ENCODE data around the gene PPP2R2C.

The PPP2R2C gene

DNA sequence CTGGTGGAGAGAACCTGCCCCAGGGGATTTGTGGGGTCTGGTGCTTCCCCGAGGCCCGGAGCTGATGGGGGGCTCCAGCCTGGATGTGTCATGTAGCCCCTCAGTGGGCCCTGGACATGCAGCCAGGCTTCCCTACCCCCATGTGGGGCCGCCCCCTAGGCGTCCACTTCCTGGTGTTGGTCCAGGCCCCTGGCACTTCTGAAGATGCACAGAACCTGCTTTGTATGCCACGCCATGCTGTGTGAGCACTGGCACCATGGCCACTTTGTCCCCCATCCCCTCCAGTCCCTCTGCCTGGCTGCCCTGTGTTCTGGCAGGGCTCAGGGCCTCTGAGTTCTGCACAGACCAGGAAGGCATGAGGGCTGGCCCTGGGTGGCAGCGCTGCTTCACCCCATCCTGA is 173.6 kb downstream of the PPP2R2C start:
- no peak for DNase-seq

DNA sequence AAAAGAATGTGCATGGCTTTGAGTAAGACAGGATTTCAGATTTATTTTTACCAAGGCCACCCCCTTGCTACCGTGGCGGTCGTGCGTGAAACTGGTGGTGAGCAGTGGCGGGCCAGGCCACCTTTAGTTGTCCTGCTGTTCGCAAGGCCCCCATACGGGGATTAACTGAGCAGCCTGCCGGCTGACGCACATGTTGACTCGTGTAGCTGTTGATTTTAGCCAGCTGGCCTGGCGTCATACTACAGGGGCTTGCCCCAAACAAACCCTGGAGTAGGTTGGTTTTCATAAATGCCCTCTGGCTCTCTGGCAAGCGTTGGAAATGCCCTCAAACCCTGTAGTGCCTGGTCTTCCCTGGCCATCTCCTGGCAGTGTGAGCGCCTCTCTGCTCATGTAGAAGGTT is 174.4 kb downstream of the PPP2R2C start:
- DNase-seq, result no peak

DNA sequence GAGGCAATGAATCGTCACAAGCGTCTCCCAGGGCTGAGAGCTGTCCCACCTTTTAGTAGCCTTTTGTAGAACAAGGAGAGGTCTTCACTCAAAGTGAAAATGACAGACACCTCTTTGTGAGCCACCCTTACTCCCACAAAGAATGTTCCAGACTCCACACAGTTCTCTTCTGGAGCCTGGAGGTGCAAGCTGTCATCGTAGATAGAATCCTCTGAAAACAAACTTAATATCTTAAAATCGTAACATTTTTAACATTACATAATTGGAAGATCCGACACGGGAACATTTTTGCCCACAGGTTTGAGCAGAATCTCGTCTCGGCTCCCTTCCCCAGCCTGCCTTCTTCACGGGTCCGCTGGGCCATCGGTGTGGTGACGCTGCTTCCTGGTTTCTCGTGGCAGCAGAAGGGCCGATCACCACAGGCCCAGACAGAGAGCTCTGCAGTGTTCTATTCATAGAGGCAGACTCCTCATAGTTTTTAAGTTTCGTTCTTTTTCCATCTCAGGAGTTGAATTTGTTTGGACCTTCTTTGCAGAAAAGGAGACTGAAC is 175.1 kb downstream of the PPP2R2C start:
- no peak for DNase-seq

DNA sequence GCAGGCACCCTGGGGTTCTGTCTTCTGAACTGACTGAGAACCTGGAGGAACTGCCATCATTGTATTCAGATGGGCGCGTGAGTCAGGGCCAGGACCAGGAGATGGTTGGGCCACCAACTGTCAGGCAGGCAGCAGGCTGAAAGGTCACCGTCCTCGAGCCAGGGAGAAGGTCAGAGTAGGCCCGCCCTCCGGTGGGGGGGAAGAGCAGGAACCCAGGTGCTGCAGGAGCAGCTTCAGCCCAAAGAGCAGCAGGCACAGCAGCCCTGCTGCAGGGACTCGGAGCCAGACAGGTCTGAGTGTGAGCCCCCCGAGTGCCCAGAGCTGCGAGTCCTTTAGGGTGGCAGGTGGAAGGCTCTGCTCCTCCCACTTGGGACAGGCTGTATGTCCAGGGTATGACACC is 176.4 kb downstream of the PPP2R2C start:
- DNase-seq, result no peak

DNA sequence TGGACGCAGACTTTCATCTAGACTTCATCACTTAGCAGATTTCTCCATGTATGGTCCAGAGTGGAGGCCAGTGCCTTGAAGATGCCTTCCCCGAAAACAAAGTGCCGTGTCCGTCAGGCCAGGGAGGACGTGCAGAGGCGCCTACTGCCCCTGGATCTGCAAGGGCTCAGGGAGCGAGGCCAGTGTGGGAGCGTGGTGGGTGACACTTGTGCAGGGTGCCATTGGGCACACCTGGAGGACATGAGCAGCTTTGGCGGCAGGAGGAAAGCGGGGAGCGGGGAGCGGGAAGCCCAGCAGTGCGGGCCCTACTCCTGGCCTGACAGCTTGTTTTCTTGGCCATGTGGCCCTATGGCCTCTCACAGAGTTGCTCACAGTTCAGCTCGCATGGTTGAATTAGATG is 176.9 kb downstream of the PPP2R2C start:
- no peak for DNase-seq

DNA sequence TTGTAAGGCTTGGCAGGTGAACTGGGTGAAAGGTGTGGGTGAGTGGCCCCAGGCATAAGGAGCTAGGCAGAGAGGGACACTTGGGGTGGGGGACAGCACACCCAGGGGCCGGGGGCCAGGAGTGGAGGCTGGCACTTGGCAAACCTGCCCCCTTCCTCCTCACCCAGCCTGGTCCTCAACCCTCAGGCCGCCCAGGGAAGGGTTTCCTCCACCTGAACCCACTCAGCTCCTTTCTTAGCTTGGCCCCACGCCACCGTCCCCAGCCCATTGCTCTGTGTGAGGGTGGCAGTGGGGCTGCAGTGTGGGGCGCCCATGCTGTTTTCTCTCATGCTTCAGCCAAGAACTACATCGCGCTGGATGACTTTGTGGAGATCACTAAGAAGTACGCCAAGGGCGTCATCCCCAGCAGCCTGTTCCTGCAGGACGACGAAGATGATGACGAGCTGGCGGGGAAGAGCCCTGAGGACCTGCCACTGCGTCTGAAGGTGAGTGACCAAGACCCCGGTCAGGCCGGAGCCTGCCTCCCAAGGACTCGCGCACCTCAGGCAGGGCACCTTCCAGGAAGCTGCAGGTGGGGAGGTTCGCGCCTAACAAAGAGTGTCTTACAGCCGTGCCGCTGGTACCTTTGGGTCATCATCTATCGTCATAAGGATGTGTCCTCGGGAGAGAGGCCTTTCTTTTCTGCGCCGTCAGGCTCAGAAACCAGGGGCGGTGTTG is 177.6 kb downstream of the PPP2R2C start:
- DNase-seq, result no peak

DNA sequence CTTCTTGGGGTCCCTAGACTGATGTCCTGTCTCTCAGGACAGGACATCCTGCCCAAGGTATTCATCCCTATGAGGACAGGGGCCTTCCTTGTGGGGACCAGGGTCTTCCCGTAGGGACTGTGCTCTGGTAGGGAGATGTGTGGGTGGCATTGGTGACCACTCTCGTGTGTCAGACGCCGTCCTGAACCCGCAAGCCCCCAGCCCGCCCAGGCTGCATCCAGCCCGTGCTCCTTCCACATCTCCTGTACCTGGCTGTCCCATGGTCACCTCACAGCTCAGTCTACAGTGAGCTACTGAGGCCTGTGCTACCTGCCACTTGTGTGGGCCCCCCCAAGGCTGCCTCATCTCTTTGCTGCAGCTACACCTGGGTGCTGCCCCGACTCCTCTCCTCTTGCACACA is 178.8 kb downstream of the PPP2R2C start:
- no peak for DNase-seq

DNA sequence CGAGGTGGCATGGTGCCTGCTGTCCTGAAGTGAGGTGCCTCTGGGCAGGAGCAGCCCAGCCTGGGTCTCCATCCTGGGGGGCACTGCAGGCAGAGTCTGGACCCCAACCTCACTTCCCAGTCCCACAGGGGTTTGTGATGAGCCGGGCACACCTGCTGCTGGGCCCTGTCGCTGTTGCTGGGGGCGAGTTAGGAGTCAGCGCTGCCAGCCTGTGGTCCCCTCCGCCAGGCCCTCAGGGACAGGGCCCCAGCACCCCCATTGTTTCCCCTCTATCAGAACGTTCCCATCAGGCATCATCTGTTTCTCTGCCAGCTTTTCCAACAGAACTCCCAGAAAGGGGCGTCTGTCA is 179.3 kb downstream of the PPP2R2C start:
- DNase-seq, result no peak

DNA sequence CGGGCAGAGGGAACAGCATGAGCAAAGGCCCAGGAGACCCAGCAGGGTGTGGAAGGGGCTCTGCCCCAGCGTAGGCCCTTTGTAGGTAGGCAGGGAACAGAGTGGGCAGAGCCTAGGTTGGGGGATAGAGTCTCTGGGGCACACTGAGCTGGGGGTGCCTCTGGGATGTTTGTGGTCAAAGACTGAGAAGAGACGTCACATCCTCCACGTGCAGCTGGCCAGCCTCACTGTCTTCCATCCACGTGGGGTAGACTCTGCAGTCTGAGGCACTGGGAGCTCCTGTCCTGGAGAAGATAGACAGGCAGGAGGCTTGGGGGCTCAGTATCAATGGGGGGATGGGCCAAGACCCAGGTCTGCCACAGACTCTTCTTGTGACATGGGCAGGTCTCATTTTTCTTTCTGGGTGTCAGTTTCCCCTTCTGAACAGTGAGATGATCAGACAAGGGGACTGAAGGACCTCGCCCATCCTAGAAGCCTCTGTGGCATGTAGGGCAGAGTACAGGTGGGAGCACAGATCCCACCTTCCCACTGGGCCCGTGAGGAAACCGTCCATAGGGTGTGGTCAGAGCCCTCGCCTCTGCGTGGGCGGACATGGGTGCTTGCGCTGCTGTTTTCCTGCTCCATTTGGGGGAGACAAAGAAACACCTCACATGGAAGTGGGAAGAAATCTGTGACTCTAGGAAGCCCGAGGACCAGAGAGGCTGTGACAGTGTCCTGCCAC is 179.9 kb downstream of the PPP2R2C start:
- DNase-seq, result no peak

DNA sequence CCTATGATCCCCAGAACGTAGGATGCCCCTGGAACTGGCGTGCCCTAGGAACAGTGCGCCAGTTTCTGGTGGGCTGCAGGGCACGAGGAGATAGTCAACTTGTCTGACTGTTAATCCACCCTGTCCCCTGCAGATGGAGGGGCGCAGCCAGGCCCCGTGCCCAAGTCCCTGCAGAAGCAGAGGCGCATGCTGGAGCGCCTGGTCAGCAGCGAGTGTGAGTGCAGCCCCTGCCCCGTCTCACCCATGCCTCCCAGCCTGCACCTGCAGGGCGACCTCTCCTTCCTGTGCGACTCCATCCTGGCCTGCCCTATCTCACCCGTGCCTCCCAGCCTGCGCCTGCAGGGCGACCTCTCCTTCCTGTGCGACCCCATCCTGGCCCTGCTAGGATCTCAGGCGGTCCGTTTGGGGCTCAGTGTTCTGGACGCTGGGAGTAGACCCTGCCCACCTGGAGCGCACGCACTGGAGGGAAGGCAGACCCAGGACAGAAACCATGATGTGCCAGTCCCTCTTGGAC is 180.6 kb downstream of the PPP2R2C start:
- no peak for DNase-seq

DNA sequence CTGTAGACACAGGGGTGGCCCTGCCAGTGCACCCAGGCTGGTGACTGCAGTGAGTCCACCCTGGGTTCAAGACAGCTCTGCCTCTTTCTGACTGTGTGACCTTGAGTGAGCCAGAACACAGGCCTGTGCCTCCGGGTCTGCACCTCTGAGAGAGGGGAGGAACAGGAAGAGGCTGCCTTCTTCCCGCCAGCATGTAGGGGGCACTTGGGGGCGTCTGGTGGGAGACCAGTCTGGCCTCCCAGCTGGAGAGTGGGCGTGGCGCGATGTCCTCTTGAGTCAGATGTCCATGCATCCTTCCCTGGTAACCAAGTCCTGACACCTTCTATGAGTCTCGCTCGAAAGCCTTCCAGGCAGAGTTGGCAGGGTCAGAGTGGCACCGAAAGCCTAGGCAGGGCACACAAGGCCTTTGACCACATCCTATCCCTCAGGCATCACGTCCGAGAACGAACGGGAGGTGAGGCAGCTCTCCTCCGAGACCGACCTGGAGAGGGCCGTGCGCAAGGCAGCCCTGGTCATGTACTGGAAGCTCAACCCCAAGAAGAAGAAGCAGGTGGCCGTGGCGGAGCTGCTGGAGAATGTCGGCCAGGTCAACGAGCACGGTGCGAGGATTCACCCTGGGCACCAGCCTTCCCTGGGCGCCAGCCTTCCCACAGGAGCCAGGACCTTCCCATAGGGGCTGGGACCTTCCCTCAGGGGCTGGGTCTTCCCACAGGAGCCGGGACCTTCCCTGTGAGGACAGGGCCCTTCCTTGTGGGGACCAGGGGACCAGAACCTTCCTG is 181.5 kb downstream of the PPP2R2C start:
- no peak for DNase-seq

DNA sequence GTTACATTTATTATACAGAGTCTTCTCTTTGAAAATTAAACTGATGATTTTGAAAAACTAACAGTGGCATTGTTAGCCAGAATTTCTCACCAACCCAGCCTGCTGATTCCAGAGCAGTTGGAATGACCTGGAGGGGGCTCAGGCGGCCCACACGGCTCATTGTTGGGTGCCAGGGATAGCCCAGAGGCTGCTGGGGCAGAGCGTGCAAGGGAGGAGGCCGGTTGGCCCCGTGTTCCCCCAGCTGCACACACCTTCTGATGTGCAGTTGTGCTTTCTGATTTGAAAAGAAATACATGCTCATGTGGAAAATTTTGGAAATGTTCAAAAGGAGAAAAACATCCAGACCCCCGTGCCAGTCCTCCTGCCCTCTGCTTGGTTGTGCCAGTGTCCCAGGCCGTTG is 182.2 kb downstream of the PPP2R2C start:
- DNase-seq, result no peak

DNA sequence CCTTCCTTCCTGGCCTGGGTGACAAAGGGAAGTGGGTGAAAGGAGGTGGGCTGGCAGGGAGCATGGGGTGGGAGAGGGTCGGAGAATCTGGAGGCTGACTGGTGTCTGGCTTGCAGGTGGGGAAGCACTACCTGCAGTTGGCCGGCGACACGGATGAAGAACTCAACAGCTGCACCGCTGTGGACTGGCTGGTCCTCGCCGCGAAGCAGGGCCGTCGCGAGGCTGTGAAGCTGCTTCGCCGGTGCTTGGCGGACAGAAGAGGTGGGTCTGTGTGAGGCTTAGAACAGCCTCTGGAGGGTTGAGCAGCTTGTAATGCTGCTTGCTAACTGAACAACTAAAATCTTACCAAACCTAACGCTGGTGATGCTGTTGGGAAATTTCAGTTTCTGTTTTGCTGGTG is 183.5 kb downstream of the PPP2R2C start:
- DNase-seq, result no peak

DNA sequence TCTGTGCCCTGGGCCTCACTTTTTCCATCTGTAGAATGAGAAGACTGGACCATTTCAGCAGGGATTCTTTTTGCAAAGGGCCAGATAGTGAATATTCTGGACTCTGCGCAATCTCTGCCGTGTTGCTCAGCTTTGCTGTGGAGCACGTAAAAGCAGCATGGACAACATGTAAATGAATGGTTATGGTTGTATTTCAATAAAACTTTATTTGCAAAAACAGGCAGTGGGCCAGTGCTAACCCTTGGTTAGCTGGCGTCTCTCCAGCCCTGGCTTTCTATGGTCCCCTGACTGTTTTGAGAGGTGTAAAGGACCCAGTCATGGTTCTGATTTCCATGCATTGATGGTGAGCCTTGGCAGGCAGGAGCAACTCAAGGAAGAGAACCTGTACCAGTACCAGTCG is 184.1 kb downstream of the PPP2R2C start:
- DNase-seq, result no peak

DNA sequence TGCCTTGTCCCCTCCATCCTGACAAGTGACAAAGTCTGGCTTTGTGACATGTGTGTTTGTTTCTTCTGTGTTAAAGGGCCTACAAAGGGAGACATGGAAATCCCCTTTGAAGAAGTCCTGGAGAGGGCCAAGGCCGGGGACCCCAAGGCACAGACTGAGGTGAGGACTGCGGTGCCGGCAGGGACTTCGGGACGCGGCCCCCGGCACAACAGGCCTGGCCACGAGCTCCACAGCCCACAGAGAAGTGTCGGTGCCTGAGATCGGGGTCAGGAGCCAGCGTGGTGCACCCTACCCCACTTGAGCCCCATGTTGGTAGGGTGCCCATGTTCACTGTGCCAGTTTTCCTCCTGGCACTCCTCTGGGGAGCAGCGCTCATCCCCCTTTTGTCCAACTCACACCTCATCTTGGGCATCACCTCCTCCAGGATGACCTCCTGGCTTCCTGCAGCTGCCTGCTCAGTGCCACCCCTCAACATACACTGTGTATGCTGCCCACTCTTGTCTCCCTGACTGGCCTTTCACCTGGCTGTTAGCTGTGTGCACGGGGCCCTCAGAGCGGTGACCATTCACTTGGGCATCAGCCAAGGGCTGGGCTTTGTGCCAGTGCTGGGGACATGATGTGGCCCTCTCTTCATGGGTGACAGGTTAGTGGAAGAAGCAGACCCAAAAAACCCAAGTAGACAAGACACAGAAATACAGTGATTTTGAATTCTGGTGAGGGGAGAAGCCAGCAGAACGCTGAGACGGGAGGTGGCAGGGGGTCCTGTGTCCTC is 185.2 kb downstream of the PPP2R2C start:
- DNase-seq, result no peak

DNA sequence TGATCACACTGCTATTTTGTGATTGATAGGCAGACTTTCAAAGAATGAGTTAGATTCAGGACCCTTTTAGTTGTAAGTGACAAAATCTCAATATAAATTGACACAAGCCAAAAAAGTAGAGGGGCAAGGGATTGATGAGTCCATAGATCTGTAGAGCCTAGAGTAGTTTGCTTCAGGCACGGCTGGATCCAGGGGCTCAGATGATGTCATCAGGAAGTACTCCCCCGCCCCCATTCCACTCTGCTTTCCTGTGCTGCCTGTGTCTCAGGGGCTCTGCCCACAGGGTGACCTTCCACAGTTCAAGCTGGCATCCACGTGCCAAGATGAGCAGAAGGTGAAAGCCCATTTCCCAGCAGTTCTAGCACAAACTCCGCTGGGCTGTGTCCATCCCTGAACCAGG is 189.1 kb downstream of the PPP2R2C start:
- no peak for DNase-seq

DNA sequence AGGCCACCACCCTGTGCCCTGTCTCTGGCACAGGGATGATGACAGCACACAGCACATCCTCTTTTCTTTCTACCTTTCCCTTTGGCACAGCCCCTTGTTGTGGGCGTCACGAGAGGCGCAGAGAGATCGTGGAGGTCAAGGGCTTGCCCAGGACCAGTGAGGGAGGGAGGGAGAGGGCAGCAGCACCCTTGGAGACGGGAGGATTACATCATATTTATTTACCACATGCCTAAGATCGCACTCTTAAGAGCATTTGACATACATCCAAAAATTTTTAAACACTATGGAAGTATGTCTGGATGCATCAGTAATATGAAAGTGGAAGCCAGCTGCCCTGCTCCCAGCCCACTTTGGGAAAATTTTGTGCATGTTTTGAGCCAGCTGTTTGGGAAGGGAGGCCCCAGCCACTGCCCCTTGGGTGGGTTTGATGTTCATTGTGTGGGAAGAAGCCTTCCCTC is 190.1 kb downstream of the PPP2R2C start:
- no peak for DNase-seq

DNA sequence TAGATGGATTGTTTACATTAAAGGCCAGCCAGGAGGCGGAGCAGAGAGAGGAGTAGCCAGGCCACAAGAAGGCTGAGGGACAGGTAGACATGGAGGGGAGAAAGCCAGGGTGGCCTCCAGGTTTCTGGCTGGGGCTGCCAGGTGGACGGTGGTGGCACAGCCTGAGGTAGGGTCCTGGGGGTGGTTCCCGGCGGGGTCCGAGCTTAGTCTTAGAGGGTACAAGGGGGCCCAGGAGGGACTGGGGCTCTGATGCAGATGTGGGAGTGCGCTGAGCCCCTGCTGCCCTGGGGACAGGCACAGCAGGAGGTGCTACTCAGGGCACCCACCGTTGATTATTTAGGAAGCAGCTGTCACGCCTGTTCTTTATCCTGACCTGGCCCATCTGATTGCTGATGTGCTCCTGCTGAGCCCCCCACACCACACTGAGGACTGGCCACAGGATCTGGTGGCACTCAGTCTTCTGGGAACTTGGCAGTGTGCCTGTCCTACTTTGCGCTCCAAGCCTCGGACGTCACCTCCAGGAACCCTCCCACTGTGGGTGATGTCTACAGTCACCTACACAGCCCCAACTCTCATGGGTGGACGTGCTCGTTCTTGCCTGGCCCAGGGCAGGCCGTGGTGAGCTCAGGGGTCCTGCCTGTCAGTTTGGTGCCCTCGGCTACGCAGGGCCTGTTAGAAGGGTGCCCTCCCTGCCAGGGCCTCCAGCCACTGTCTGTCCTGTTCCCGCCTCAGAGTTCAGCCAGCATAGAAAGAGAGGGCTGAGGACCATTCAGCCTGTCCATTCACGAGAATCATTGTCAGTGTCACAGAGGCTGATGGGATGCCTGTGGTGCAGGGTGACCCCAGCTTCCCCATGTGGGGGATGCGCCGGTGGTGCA is 190.7 kb downstream of the PPP2R2C start:
- DNase-seq, result no peak

DNA sequence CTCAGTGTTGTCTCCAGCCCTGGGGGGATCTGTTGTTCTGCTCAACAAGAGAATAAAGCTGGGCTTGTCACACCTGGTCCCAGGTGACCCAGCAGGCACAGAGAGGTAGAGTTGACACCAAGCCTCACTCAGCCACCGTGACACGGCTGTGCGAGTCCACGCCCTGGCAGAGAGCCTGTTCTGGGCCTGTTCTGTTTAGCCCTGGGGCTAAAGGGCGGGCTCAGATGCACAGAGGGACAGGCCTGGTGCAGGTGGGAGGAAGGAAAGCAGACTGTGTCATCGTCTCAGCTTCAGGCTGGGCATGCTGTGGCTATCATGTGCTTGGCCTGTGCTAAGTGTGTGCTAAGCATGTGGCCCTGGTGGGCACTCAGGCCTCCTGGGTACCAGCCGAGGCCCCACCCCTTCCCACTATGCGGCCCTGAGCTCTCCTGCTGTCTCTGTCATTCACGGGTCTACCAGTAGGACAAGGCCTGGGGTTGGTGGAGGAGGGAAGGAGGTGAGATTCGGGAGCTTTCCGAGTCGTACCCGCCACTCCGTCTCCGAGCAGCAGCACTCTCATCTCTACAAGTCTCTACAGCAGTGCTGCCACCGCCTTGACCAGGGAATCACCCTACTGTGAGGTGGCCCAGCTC is 191.9 kb downstream of the PPP2R2C start:
- DNase-seq, result no peak

DNA sequence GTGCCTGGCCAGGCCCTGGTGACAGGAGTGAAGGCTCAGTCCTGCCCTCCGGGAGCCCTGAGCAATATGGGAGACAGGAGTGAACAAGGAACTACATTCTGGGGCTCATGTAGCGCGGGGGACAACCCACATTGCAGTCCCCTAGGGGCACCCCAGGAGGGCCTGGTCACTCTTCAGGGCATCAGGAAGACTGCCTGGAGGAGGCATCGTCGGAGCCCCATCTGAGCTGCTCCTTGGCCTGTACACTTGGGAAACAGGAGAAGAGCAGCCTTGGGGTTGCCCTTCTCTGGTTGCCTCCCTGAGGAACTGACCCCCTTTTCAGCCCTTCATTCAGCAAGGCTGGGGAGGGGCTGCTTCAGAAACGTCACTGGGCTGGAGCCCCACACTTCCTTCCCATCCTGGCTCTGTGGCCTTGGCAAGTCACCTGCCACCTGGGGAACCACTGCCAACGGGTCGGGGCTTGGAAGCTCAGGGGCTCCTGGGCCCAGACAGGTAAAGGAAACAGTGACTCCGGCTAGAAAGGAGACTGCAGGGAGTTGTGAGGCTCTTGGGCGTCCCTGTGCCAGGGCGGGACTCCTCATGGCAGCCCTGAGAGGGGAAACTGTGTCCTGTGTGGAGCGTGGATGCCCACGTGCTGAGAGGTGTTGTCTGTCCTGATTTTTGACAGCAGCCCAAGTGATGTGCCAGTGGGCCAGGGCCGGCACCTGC is 192.7 kb downstream of the PPP2R2C start:
- DNase-seq, result no peak
